ENCODE measurements around the gene ROPN1L.

Gene ROPN1L

DNA sequence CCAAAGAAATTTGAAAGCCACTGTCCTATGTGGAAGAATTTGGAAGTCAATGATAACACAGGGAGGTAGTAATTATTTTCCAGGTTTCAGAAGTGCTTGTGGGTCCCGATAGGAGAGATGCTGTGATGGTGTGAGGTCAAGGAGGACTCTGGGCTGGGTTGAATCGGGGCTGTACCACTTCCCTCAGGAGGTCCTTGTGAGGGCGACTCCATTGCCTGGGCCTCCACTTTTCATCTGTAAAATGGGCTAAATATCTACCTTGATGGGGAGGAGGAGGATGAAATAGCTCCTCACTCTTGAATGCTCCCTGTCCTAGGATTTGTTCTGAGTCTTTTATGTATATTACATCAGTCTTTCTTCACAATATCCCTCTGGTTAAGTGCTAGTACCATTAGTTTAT lies 59.0 kb downstream of the ROPN1L start:
- Histone ChIP-seq H3K4me1 (ENCODE audit: insufficient read depth, low read length) (no peaks in the 10 kb centered on the region), H3K4me2 (ENCODE audit: insufficient read depth, low read length) (no peak overlapping the region)

DNA sequence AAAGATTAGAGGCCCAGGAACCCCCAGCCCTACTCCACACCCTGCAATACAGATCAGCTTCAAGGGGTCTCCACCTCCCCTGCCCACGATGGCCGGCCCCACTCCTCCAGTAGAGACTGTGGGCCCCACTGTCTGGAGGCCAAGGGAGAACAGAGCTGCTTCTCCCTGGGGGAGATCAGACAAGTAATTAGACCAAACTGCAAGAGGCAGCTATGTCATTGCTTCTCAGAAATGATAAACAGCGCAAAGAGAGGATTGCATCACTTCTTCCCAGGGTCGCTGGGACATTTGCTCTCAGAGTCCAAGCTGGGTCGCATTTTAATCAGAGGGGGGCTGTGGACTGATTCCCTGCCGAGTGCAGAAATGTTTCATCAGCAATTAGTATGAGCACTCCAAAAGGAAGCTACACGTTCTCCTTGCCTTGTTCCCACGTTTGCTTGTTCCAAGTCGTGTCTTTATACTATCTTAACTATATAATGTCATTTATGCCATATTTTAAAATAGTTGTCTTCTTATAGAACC lies 59.9 kb downstream of the ROPN1L start:
- Histone ChIP-seq H3K4me3 (ENCODE audit: low read depth in 1 of 2, low read length in 2 of 2) (no peak overlapping the region), H3K27ac (ENCODE audit: low read length) (no peak overlapping the region), H4K20me1 (ENCODE audit: insufficient read depth, low read length) (0 out of 2 replicates have a peak, but pooled peaks cover 3% of the 10 kb centered on the region), H3K9ac (ENCODE audit: low read depth, low read length) (no peak overlapping the region), H3K36me3 (ENCODE audit: insufficient read depth, low read length) (no peaks in the 10 kb centered on the region), H3K4me2 (ENCODE audit: insufficient read depth, low read length) (no peak overlapping the region), H3K4me1 (ENCODE audit: insufficient read depth, low read length) (no peaks in the 10 kb centered on the region), H2AFZ (ENCODE audit: low read depth, low read length) (no peak overlapping the region), H3K27me3 (ENCODE audit: insufficient read depth, low read length, poor library complexity) (no peaks in the 10 kb centered on the region), H3K9me3 (ENCODE audit: insufficient read depth, low read length, severe bottlenecking) (no peaks in the 10 kb centered on the region), H3K79me2 (ENCODE audit: insufficient read depth, low read length) (no peaks in the 10 kb centered on the region)
- no peak for DNase-seq
- TF ChIP-seq, protein P1, sequence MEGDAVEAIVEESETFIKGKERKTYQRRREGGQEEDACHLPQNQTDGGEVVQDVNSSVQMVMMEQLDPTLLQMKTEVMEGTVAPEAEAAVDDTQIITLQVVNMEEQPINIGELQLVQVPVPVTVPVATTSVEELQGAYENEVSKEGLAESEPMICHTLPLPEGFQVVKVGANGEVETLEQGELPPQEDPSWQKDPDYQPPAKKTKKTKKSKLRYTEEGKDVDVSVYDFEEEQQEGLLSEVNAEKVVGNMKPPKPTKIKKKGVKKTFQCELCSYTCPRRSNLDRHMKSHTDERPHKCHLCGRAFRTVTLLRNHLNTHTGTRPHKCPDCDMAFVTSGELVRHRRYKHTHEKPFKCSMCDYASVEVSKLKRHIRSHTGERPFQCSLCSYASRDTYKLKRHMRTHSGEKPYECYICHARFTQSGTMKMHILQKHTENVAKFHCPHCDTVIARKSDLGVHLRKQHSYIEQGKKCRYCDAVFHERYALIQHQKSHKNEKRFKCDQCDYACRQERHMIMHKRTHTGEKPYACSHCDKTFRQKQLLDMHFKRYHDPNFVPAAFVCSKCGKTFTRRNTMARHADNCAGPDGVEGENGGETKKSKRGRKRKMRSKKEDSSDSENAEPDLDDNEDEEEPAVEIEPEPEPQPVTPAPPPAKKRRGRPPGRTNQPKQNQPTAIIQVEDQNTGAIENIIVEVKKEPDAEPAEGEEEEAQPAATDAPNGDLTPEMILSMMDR (IDR thresholded peaks at IDR 0.05; ENCODE audit: borderline replicate concordance, extremely low read depth, low read length, poor library complexity, severe bottlenecking), result no peak
- no peak for TF ChIP-seq EZH2 (IDR thresholded peaks at IDR 0.05; ENCODE audit: borderline replicate concordance, low read depth, low read length, severe bottlenecking)
- no peak for ATAC-seq (ENCODE audit: insufficient read depth, low read depth)

More for the DNA sequence above, 59.0 kb downstream of the ROPN1L start:
- Histone ChIP-seq H3K4me3 (ENCODE audit: low read depth in 1 of 2, low read length in 2 of 2) (no peak overlapping the region), H3K9ac (ENCODE audit: low read depth, low read length) (no peak overlapping the region), H3K27me3 (ENCODE audit: insufficient read depth, low read length, poor library complexity) (no peaks in the 10 kb centered on the region), H4K20me1 (ENCODE audit: insufficient read depth, low read length) (0 out of 2 replicates have a peak, but pooled peaks cover 3% of the 10 kb centered on the region), H3K79me2 (ENCODE audit: insufficient read depth, low read length) (no peaks in the 10 kb centered on the region), H3K9me3 (ENCODE audit: insufficient read depth, low read length, severe bottlenecking) (no peaks in the 10 kb centered on the region), H3K27ac (ENCODE audit: low read length) (no peak overlapping the region), H2AFZ (ENCODE audit: low read depth, low read length) (no peak overlapping the region), H3K36me3 (ENCODE audit: insufficient read depth, low read length) (no peaks in the 10 kb centered on the region)
- ATAC-seq (ENCODE audit: insufficient read depth, low read depth) (no peak), DNase-seq (no peak)
- TF ChIP-seq EZH2 (IDR thresholded peaks at IDR 0.05; ENCODE audit: borderline replicate concordance, low read depth, low read length, severe bottlenecking), result no peak
- TF ChIP-seq, protein P1 (IDR thresholded peaks at IDR 0.05; ENCODE audit: borderline replicate concordance, extremely low read depth, low read length, poor library complexity, severe bottlenecking), result no peak

- ATAC-seq (ENCODE audit: insufficient read depth, low read depth), result no peak
Observed at GRCh38 chr5:10502130-10502529, 60.5 kb downstream of the ROPN1L start.

More at GRCh38 chr5:10502130-10502529, 60.5 kb downstream of the ROPN1L start:
- H3K36me3 ChIP-seq (ENCODE audit: insufficient read depth, low read length), result no peaks in the 10 kb centered on the region
- no peak for TF ChIP-seq EZH2 (IDR thresholded peaks at IDR 0.05; ENCODE audit: borderline replicate concordance, low read depth, low read length, severe bottlenecking)
- TF ChIP-seq, protein P1 (IDR thresholded peaks at IDR 0.05; ENCODE audit: borderline replicate concordance, extremely low read depth, low read length, poor library complexity, severe bottlenecking), result no peak
- H4K20me1 ChIP-seq (ENCODE audit: insufficient read depth, low read length), result 0 out of 2 replicates have a peak, but pooled peaks cover 3% of the 10 kb centered on the region
- H3K27ac ChIP-seq (ENCODE audit: low read length), result no peak overlapping the region
- no peaks in the 10 kb centered on the region for H3K4me1 ChIP-seq (ENCODE audit: insufficient read depth, low read length)
- no peak overlapping the region for H2AFZ ChIP-seq (ENCODE audit: low read depth, low read length)
- H3K27me3 ChIP-seq (ENCODE audit: insufficient read depth, low read length, poor library complexity), result no peaks in the 10 kb centered on the region
- no peaks in the 10 kb centered on the region for H3K9me3 ChIP-seq (ENCODE audit: insufficient read depth, low read length, severe bottlenecking)
- H3K4me2 ChIP-seq (ENCODE audit: insufficient read depth, low read length), result no peak overlapping the region
- DNase-seq, result no peak
- no peak overlapping the region for H3K9ac ChIP-seq (ENCODE audit: low read depth, low read length)
- H3K4me3 ChIP-seq (ENCODE audit: low read depth in 1 of 2, low read length in 2 of 2), result no peak overlapping the region
- no peaks in the 10 kb centered on the region for H3K79me2 ChIP-seq (ENCODE audit: insufficient read depth, low read length)

Measured in DND-41 (cell line).